ENCODE measurements around the gene CELF3.

Gene CELF3

GRCh38 chr1:151668090-151668489 is 48.5 kb downstream of the CELF3 start:
- Histone ChIP-seq H3K4me3 (ENCODE audit: low read depth, low read length) (no peak overlapping the region), H3K4me1 (ENCODE audit: control insufficient read depth, insufficient read depth, low read length) (no peaks in the 10 kb centered on the region), H3K36me3 (ENCODE audit: control insufficient read depth in 2 of 2, insufficient read depth in 1 of 2, low read length in 2 of 2) (peaks cover 10 to 47% of the 10 kb centered on the region in 2 experiments), H3K9me3 (ENCODE audit: control insufficient read depth, insufficient read depth, low read depth, low read length) (no peaks in the 10 kb centered on the region), H3K27ac (ENCODE audit: extremely low read depth, low read depth, low read length) (no peak overlapping the region)
- ChIA-PET CTCF (interaction anchor here (0.6 to 1.3 kb wide), 3 partner anchors 47 to 169 kb away, joined by 3 read pairs; no protein-coding TSS in a partner anchor), POLR2A (no interaction called here)
- TF ChIP-seq BCL11B (tag by site-specific recombination; IDR thresholded peaks at IDR 0.05; ENCODE audit: low read depth) (no peak), ZNF555 (tag by site-specific recombination; conservative IDR thresholded peaks at IDR 0.05) (no peak), ZNF311 (tag by site-specific recombination; IDR thresholded peaks at IDR 0.05; ENCODE audit: borderline replicate concordance) (no peak), BCL11A (tag by site-specific recombination; IDR thresholded peaks at IDR 0.05; ENCODE audit: low read depth) (no peak), ZSCAN16 (tag by site-specific recombination; IDR thresholded peaks at IDR 0.05) (no peak), SP2 (tag by site-specific recombination; IDR thresholded peaks at IDR 0.05) (no peak), ZIC2 (tag by site-specific recombination; IDR thresholded peaks at IDR 0.05) (no peak), HOXC10 (CRISPR knock-in tag; IDR thresholded peaks at IDR 0.05) (no peak), ZBTB1 (tag by site-specific recombination; IDR thresholded peaks at IDR 0.05) (no peak), ZNF10 (tag by site-specific recombination; IDR thresholded peaks at IDR 0.05) (no peak), ZNF544 (tag by site-specific recombination; IDR thresholded peaks at IDR 0.05) (no peak), FEZF1 (tag by site-specific recombination; IDR thresholded peaks at IDR 0.05) (no peak), WT1 (tag by site-specific recombination; IDR thresholded peaks at IDR 0.05) (no peak), ZNF585B (tag by site-specific recombination; IDR thresholded peaks at IDR 0.05) (no peak), ZNF416 (tag by site-specific recombination; IDR thresholded peaks at IDR 0.05) (no peak), ZNF433 (tag by site-specific recombination; IDR thresholded peaks at IDR 0.05; ENCODE audit: low read depth) (no peak), PATZ1 (tag by site-specific recombination; IDR thresholded peaks at IDR 0.05) (no peak)
- TF ChIP-seq, protein P1, sequence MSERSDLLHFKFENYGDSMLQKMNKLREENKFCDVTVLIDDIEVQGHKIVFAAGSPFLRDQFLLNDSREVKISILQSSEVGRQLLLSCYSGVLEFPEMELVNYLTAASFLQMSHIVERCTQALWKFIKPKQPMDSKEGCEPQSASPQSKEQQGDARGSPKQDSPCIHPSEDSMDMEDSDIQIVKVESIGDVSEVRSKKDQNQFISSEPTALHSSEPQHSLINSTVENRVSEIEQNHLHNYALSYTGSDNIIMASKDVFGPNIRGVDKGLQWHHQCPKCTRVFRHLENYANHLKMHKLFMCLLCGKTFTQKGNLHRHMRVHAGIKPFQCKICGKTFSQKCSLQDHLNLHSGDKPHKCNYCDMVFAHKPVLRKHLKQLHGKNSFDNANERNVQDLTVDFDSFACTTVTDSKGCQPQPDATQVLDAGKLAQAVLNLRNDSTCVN (tag by site-specific recombination; optimal IDR thresholded peaks at IDR 0.05): no peak
- TF ChIP-seq, protein P2, sequence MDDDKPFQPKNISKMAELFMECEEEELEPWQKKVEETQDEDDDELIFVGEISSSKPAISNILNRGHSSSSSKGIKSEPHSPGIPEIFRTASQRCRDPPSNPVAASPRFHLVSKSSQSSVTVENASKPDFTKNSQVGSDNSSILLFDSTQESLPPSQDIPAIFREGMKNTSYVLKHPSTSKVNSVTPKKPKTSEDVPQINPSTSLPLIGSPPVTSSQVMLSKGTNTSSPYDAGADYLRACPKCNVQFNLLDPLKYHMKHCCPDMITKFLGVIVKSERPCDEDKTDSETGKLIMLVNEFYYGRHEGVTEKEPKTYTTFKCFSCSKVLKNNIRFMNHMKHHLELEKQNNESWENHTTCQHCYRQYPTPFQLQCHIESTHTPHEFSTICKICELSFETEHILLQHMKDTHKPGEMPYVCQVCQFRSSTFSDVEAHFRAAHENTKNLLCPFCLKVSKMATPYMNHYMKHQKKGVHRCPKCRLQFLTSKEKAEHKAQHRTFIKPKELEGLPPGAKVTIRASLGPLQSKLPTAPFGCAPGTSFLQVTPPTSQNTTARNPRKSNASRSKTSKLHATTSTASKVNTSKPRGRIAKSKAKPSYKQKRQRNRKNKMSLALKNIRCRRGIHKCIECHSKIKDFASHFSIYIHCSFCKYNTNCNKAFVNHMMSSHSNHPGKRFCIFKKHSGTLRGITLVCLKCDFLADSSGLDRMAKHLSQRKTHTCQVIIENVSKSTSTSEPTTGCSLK (tag by site-specific recombination; IDR thresholded peaks at IDR 0.05): no peak
- TF ChIP-seq, protein P3, sequence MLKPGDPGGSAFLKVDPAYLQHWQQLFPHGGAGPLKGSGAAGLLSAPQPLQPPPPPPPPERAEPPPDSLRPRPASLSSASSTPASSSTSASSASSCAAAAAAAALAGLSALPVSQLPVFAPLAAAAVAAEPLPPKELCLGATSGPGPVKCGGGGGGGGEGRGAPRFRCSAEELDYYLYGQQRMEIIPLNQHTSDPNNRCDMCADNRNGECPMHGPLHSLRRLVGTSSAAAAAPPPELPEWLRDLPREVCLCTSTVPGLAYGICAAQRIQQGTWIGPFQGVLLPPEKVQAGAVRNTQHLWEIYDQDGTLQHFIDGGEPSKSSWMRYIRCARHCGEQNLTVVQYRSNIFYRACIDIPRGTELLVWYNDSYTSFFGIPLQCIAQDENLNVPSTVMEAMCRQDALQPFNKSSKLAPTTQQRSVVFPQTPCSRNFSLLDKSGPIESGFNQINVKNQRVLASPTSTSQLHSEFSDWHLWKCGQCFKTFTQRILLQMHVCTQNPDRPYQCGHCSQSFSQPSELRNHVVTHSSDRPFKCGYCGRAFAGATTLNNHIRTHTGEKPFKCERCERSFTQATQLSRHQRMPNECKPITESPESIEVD (tag by site-specific recombination; IDR thresholded peaks at IDR 0.05): no peak

- Histone ChIP-seq H3K4me1 (ENCODE audit: control insufficient read depth, insufficient read depth, low read length) (no peaks in the 10 kb centered on the region), H3K27ac (ENCODE audit: extremely low read depth, low read depth, low read length) (no peak overlapping the region), H3K36me3 (ENCODE audit: control insufficient read depth in 2 of 2, insufficient read depth in 1 of 2, low read length in 2 of 2) (peaks cover 12 to 54% of the 10 kb centered on the region in 2 experiments), H3K9me3 (ENCODE audit: control insufficient read depth, insufficient read depth, low read depth, low read length) (no peaks in the 10 kb centered on the region), H3K4me3 (ENCODE audit: low read depth, low read length) (no peak overlapping the region)
- no peak for TF ChIP-seq ZNF510 (tag by site-specific recombination; IDR thresholded peaks at IDR 0.05; ENCODE audit: insufficient replicate concordance)
- no peak for TF ChIP-seq ZBTB6 (tag by site-specific recombination; IDR thresholded peaks at IDR 0.05)
- TF ChIP-seq ZNF184 (tag by site-specific recombination; IDR thresholded peaks at IDR 0.05): no peak
- TF ChIP-seq ZNF266 (tag by site-specific recombination; IDR thresholded peaks at IDR 0.05; ENCODE audit: low read depth): no peak
- TF ChIP-seq PRDM1 (tag by site-specific recombination; IDR thresholded peaks at IDR 0.05): 0 out of 2 replicates have a peak, but pooled peaks have one; percentile 17
- TF ChIP-seq ZNF23 (tag by site-specific recombination; IDR thresholded peaks at IDR 0.05; ENCODE audit: borderline replicate concordance): no peak
- CTCF ChIA-PET: interaction anchor here (0.9 kb wide), 1 partner anchor 127 kb away, joined by 3 read pairs; no protein-coding TSS in a partner anchor
- POLR2A ChIA-PET: no interaction called here
These were observed 54.9 kb downstream of the CELF3 start for GRCh38 chr1:151661751-151662150.
